K562 (cell line): ENCODE results near the gene MOB3C. TPM values are rescaled to one million over a fixed set of nuclear protein-coding genes. Genes with fewer than 3 reads are reported as not detected.

Source experiments
- ATAC-seq: fragments of 200-7000 bp; cut with Tn5 transposase; 3 replicates; pipeline ENCODE4 v1.9.1; 2020; ENCODE audit warnings: moderate library complexity
- BruUV-seq: library from RNA; stranded (reverse); fragments of 400-500 nt; replicated peaks from 2 replicates; lab custom pipeline; 2021; lab: Mats Ljungman, UMichigan
- CTCF ChIA-PET: fragments of 300-600 bp; formaldehyde crosslinking; extraction: SDS; loops from one replicate; lab custom pipeline; 2021; ENCODE audit warnings: low intra/inter-chr PET ratio; lab: Yijun Ruan, JAX
- POLR2A ChIA-PET: fragments of 300-600, 350-650 bp; sonication (Branson Sonifier 250); formaldehyde crosslinking; extraction: SDS; loops from one replicate; lab custom pipeline; 2021; ENCODE audit warnings: antibody characterized with exemption, inconsistent platforms; lab: Yijun Ruan, JAX
- DNase-seq, 4 experiments: peaks; one replicate each; pipeline versions ENCODE4 v3.0.0 to v3.0.0-alpha.2; 2011 to 2018; ENCODE audit warnings: low spot score in 3 of 4, mixed read lengths in 3 of 4; ENCODE audit errors: extremely low read depth in 1 of 4
- FAIRE-seq: peaks from 2 replicates; lab custom pipeline; 2011; peaks lifted over from hg19 to GRCh38; lab: Jason Lieb, UNC
- H2AFZ ChIP-seq: 2 replicates; pipeline ENCODE4 v1.6.0; 2011; ENCODE audit warnings: low read depth, low read length, control low read depth, inconsistent platforms
- H3K27ac ChIP-seq: fragments of 200-600 bp; 3 replicates; pipeline ENCODE4 v1.8.0; 2011; ENCODE audit warnings: low read depth, mild to moderate bottlenecking, control low read depth, inconsistent platforms, low read length, moderate library complexity, mixed read lengths; ENCODE audit errors: extremely low read depth
- H3K27me3 ChIP-seq, 2 experiments: fragments of 300-600 bp in 1 of 2; 2 replicates in 1 of 2; 3 replicates in 1 of 2; pipeline versions ENCODE4 v1.6.0 to v1.8.0; 2011; ENCODE audit warnings: inconsistent platforms in 2 of 2, low read length in 2 of 2, mild to moderate bottlenecking in 1 of 2, mixed read lengths in 1 of 2, moderate library complexity in 1 of 2; ENCODE audit not compliant: control insufficient read depth in 2 of 2, insufficient read depth in 2 of 2
- H3K36me3 ChIP-seq: fragments of 300-600 bp; 3 replicates; pipeline ENCODE4 v1.8.0; 2011; ENCODE audit warnings: mild to moderate bottlenecking, low read length, inconsistent platforms; ENCODE audit not compliant: control insufficient read depth, insufficient read depth
- H3K4me1 ChIP-seq, 2 experiments: fragments of 200-600 bp in 1 of 2; replicated peaks in 1 of 2; 2 replicates in 1 of 2; 3 replicates in 1 of 2; pipeline versions ENCODE4 v1.5.1 to v1.8.0; 2011; ENCODE audit warnings: inconsistent platforms in 2 of 2, low read length in 2 of 2, mild to moderate bottlenecking in 1 of 2, mixed read lengths in 1 of 2, moderate library complexity in 1 of 2; ENCODE audit not compliant: control insufficient read depth in 2 of 2, insufficient read depth in 2 of 2
- H3K4me2 ChIP-seq: 2 replicates; pipeline ENCODE4 v1.6.1; 2011; ENCODE audit warnings: low read length, control low read depth, inconsistent platforms, mixed read lengths; ENCODE audit not compliant: insufficient read depth
- H3K4me3 ChIP-seq: fragments of 200-600 bp; sonication (generic), shearing (Covaris generic); 2 replicates; pipeline ENCODE4 v1.5.1; 2016; ENCODE audit warnings: control low read depth, inconsistent platforms
- H3K79me2 ChIP-seq: fragments of 200-600 bp; 3 replicates; pipeline ENCODE4 v1.8.0; 2011; ENCODE audit warnings: low read length, inconsistent platforms; ENCODE audit not compliant: control insufficient read depth, insufficient read depth
- H3K9ac ChIP-seq, 2 experiments: 2 replicates each; pipeline versions ENCODE4 v1.6.0 to v1.6.1; 2011; ENCODE audit warnings: low read depth in 2 of 2, low read length in 2 of 2, control low read depth in 1 of 2, inconsistent platforms in 1 of 2, mild to moderate bottlenecking in 1 of 2, mixed read lengths in 1 of 2; ENCODE audit not compliant: insufficient read depth in 1 of 2
- H3K9me1 ChIP-seq: one replicate; pipeline ENCODE4 v1.6.0; 2011; ENCODE audit warnings: inconsistent platforms, mild to moderate bottlenecking, low read length, moderate library complexity; ENCODE audit not compliant: control insufficient read depth, insufficient read depth
- H3K9me3 ChIP-seq: replicated peaks from 2 replicates; pipeline ENCODE4 v1.5.1; 2011; ENCODE audit warnings: low read depth, low read length, inconsistent platforms; ENCODE audit not compliant: control insufficient read depth, insufficient read depth
- H4K20me1 ChIP-seq: replicated peaks from 2 replicates; pipeline ENCODE4 v1.6.1; 2011; ENCODE audit warnings: low read length, inconsistent platforms, mixed read lengths; ENCODE audit not compliant: control insufficient read depth, insufficient read depth
- ERF ChIP-seq: fragments of 450-650 bp; formaldehyde crosslinking; IDR thresholded peaks from 2 replicates; pipeline ENCODE4 v1.4.0; 2020; ENCODE audit warnings: mild to moderate bottlenecking, mixed read lengths
- FOXK2 ChIP-seq, 2 experiments: fragments of 450-650 bp; IDR thresholded peaks in 1 of 2; conservative IDR thresholded peaks in 1 of 2; 2 replicates each; pipeline ENCODE4 v1.6.1; 2016; ENCODE audit warnings: low read depth in 2 of 2, mild to moderate bottlenecking in 1 of 2
- NR2C1 ChIP-seq, 2 experiments: fragments of 450-650 bp; IDR thresholded peaks; 2 replicates each; pipeline ENCODE4 v1.6.1; 2017; ENCODE audit warnings: mild to moderate bottlenecking in 2 of 2, antibody characterized with exemption in 1 of 2, inconsistent platforms in 1 of 2, missing compliant biosample characterization in 1 of 2, missing genetic modification characterization in 1 of 2
- SNRNP70 ChIP-seq: fragments of 200-400 bp; formaldehyde crosslinking; optimal IDR thresholded peaks from 2 replicates; pipeline ENCODE3; 2017; ENCODE audit warnings: low read depth, low read length
- TAL1 ChIP-seq: fragments of 450-650 bp; IDR thresholded peaks from 2 replicates; pipeline ENCODE4 v1.6.1; 2016; ENCODE audit warnings: mild to moderate bottlenecking
- TARDBP ChIP-seq: fragments of 450-650 bp; IDR thresholded peaks from 2 replicates; pipeline ENCODE4 v1.6.1; 2016
- ZBTB7A ChIP-seq: IDR thresholded peaks from 2 replicates; pipeline ENCODE4 v1.6.1; 2011; ENCODE audit warnings: low read depth, mild to moderate bottlenecking, low read length, moderate library complexity, borderline replicate concordance; ENCODE audit not compliant: control insufficient read depth
- WGBS: fragments of 100-300 bp; shearing (Covaris generic); methylation state at CpG from one replicate; pipeline ENCODE4 v1.1.6; 2016; ENCODE audit warnings: low coverage, mixed read lengths; ENCODE audit not compliant: insufficient coverage; ENCODE audit errors: missing lambda C conversion rate; 5-methylcytosine and 5-hydroxymethylcytosine counted together
- in situ Hi-C: fragments of 300-500 bp; cut with MboI; formaldehyde crosslinking; loops from 4 replicates; pipeline ENCODE4 v1.15.0; 2018; ENCODE audit warnings: inconsistent platforms, mixed read lengths
- intact Hi-C: fragments of 100-400 bp; cut with micrococcal nuclease; formaldehyde crosslinking; loops from 2 replicates; pipeline ENCODE4 v1.14.2; 2022
- polyA plus RNA-seq, 8 experiments: library from polyadenylated mRNA; depleted of rRNA in 4 of 8; stranded (reverse) in 5 of 8; unstranded in 3 of 8; fragments of >200 nt; fragmentation: Nextera tagmentation in 2 of 8; fragmentation: Illumina TruSeq in 1 of 8; extraction: Ambion mirVana in 2 of 8; extraction: Trizol in 1 of 8; gene quantifications; 2 replicates each; pipeline versions ENCODE4 v1.2.1 to v1.2.3, GENCODE V29; 2011 to 2014; ENCODE audit warnings: inconsistent platforms in 1 of 8, missing spikeins in 1 of 8
- total RNA-seq, 7 experiments: library from RNA; depleted of rRNA in 6 of 7; stranded (reverse); fragments of >200 nt in 6 of 7; fragmentation: Illumina TruSeq in 2 of 7; extraction: Trizol in 2 of 7; gene quantifications; 2 replicates each; pipeline versions ENCODE4 v1.2.1 to v1.2.3, GENCODE V29; 2011 to 2021; ENCODE audit warnings: low replicate concordance in 1 of 7
- TF ChIP-seq, protein P1 (sequence below): fragments of 450-650 bp; formaldehyde crosslinking; IDR thresholded peaks from 2 replicates; pipeline ENCODE4 v1.4.0; 2020; ENCODE audit warnings: mild to moderate bottlenecking, moderate library complexity
- TF ChIP-seq, protein P2 (sequence below): sonication (generic); formaldehyde crosslinking; IDR thresholded peaks from 2 replicates; pipeline ENCODE4 v1.8.0; 2022; ENCODE audit warnings: missing genetic modification reagents, mild to moderate bottlenecking, moderate library complexity, borderline replicate concordance
- TF ChIP-seq, protein P3 (sequence below): fragments of 200-800 bp; sonication (Bioruptor generic); IDR thresholded peaks from 2 replicates; pipeline ENCODE4 v1.6.1; 2017; ENCODE audit warnings: missing genetic modification characterization, missing compliant biosample characterization

The MOB3C gene
- total and polyA plus RNA-seq, 9 of the 15 experiments (the other 6 are each of a cell fraction or from before 2014, with no cell fraction given), result 1.0 to 7.5 (median 3.7) TPM

DNA sequence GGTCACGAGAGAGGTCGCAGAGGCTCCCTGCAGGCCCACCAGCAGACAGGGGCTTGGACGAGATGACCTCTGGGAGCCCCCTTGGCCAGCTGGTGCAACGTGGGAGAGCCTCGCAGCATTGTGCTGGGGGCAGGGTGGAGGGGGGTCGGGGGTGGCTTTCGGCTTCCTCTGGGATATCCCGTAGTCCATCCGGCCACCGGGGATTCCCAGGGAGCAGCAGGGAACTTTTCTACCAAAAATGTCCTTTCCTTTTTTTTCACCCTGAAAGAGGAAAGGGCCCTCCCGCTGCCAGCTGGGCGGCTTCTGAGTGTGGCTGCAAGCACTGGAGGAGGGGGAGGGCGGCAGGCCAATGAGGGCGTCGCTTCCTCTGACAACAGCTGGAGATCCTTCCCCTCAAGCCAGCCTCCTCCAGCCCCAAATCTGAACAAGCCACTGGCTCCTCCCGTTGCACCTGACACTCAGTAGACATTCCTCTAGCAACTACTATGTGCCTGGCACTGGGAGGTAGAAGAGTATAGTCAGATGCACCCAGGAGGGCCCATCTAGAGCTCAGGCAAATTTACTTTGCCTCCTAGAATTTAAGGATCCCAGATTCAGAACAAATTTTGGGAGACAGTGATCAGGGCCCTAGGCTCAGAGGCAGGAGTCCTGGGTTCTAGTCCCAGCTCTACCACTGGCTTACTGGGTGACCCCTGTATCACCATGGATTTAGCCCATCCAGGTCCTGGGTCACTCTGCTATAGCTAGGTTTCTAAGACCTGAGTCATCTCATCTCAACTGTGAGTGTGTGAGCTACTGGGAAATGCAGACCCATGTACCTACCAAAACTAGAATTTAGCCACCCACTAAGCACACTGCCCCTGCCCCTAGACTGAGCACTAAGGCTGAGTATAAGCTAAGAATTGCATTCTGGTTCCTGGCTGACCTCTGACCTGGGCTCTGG is 2.7 kb downstream of the MOB3C start:
- Histone ChIP-seq H3K79me2 (peaks cover 4% of the 10 kb centered on the region; the same call in 2 of the 3 replicates), H2AFZ (no peak overlapping the region), H3K9me3 (no peaks in the 10 kb centered on the region), H3K9me1 (peaks cover 3% of the 10 kb centered on the region), H3K27me3 (no peaks in the 10 kb centered on the region), H3K27ac (no peak overlapping the region), H4K20me1 (peaks cover 3% of the 10 kb centered on the region), H3K4me1 (peaks cover 20 to 45% of the 10 kb centered on the region in 2 experiments), H3K9ac (peak overlapping the region in 1 of 2 experiments; percentile 33; a peak in 1 of 4 replicates), H3K4me2 (no peak overlapping the region), H3K36me3 (no peaks in the 10 kb centered on the region), H3K4me3 (no peak overlapping the region)
- BruUV-seq, result no TSS peak
- POLR2A ChIA-PET, result interaction anchor here (1.1 to 1.5 kb wide), 3 partner anchors 8 to 10 kb away, joined by 6 to 9 read pairs (median 6); partner anchors contain the start of gene MKNK1
- FAIRE-seq, result no peak
- TF ChIP-seq SNRNP70 (no peak), TARDBP (no peak), TAL1 (no peak), ZBTB7A (no peak), ERF (CRISPR knock-in tag) (no peak), FOXK2 (conservative IDR thresholded peaks at IDR 0.05 in 1 of 2, IDR thresholded peaks at IDR 0.05 in 1 of 2; ENCODE audit: low read depth in 2 of 2) (no peak), NR2C1 (IDR thresholded peaks at IDR 0.05) (peak; percentile 29; the same call in 1 of the 2 replicates), NR2C1 (tag; IDR thresholded peaks at IDR 0.05) (peak; percentile 34; the same call in 1 of the 2 replicates)
- TF ChIP-seq, protein P1, sequence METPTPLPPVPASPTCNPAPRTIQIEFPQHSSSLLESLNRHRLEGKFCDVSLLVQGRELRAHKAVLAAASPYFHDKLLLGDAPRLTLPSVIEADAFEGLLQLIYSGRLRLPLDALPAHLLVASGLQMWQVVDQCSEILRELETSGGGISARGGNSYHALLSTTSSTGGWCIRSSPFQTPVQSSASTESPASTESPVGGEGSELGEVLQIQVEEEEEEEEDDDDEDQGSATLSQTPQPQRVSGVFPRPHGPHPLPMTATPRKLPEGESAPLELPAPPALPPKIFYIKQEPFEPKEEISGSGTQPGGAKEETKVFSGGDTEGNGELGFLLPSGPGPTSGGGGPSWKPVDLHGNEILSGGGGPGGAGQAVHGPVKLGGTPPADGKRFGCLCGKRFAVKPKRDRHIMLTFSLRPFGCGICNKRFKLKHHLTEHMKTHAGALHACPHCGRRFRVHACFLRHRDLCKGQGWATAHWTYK (CRISPR knock-in tag), result no peak
- TF ChIP-seq, protein P2, sequence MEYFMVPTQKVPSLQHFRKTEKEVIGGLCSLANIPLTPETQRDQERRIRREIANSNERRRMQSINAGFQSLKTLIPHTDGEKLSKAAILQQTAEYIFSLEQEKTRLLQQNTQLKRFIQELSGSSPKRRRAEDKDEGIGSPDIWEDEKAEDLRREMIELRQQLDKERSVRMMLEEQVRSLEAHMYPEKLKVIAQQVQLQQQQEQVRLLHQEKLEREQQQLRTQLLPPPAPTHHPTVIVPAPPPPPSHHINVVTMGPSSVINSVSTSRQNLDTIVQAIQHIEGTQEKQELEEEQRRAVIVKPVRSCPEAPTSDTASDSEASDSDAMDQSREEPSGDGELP (CRISPR knock-in tag), result peak; percentile 60
- TF ChIP-seq, protein P3, sequence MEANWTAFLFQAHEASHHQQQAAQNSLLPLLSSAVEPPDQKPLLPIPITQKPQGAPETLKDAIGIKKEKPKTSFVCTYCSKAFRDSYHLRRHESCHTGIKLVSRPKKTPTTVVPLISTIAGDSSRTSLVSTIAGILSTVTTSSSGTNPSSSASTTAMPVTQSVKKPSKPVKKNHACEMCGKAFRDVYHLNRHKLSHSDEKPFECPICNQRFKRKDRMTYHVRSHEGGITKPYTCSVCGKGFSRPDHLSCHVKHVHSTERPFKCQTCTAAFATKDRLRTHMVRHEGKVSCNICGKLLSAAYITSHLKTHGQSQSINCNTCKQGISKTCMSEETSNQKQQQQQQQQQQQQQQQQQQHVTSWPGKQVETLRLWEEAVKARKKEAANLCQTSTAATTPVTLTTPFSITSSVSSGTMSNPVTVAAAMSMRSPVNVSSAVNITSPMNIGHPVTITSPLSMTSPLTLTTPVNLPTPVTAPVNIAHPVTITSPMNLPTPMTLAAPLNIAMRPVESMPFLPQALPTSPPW (CRISPR knock-in tag), result 0 out of 2 replicates have a peak, but pooled peaks have one; percentile 21
- WGBS, result 59% methylated on average over 8 of the region's 16 CpGs
- in situ Hi-C loops, result no loop called here
- peak in 2 of 4 experiments; percentile 35 to 43 for DNase-seq
- ATAC-seq, result no peak
- intact Hi-C loops, result no loop called here
- CTCF ChIA-PET, result no interaction called here
